DMS53 (cell line): ENCODE measurements around the gene PPP6R1.

Experiments
- DNase-seq: peaks from one replicate; lab custom pipeline; 2025; lab: John Stamatoyannopoulos, UW

Gene PPP6R1

DNA sequence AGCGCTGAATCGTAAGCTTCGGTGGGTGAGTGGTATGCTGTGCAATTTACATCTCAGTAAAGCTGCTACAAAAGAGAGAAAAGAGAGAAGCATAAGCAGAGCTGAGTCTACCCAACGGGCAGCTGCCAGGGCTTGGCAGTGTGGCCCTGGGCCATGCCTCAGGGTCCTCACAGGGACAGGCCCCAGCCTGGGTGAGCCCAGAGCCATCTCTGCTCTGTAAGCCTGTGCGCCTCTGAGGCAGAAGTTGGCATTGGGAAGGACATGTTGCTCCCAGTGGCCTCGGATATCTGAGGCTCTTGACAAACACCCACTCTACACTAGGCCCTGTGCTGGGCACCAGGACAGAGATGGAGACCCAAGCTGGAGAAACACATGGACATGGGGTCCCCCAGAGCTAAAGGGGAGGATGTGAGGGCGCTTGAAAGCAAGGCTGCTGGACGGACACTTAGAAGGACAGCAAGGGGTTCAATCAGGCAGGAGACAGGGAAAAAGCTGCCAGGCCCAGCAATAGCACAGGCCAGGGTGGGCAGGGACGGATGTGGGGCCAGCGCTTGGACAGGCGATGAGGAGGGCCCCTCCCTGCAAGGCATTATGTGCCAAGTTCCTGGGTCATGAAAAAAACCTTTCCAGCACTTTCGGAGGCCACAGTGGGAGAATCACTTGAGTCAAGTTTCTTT is 14.7 kb downstream of the PPP6R1 start:
- no peak for DNase-seq

DNA sequence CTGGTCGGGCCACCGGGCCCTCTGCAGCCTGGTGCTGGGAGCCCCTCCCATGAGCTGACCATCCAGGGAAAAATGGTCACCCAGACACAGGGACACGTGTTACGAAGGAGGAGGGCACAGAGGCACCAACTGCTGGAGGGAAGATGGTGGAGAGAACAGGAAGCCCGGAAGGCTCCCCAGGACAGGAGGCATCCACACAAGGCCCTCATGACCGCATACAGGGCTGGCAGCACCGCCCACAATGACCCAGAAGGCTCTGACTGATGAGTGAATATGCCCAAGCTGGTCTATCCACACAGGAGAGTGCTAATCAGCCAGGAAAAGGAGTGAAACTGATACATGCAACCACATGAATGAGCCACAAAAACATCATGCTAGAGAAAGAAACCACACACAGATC is 16.3 kb downstream of the PPP6R1 start:
- no peak for DNase-seq

DNA sequence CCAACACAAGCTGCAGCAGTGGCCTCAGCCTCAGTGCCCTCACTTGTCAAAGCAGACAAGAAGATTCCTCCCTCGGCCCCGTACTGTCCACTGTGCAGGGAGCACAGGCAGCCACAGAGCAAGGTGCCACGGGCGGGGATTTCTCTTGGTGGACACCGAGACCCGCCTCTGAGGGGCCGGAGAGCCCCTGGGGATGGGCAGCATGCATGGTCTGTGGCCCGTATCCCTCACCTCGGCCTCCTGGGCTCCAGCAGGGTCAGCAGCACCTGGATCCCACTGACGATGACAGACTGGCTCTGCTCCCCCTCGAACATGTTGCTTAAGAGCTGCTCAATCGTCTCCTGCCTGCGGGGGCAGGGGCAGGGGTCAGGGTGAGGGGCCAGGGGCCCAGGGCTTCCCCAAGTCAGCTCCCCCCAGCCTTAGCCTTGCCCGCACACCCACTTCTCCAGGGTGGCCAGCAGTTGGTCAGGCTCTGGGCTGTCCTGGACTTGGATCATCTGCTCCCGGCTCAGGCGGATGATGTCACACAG is 16.8 kb downstream of the PPP6R1 start:
- DNase-seq, result no peak

DNA sequence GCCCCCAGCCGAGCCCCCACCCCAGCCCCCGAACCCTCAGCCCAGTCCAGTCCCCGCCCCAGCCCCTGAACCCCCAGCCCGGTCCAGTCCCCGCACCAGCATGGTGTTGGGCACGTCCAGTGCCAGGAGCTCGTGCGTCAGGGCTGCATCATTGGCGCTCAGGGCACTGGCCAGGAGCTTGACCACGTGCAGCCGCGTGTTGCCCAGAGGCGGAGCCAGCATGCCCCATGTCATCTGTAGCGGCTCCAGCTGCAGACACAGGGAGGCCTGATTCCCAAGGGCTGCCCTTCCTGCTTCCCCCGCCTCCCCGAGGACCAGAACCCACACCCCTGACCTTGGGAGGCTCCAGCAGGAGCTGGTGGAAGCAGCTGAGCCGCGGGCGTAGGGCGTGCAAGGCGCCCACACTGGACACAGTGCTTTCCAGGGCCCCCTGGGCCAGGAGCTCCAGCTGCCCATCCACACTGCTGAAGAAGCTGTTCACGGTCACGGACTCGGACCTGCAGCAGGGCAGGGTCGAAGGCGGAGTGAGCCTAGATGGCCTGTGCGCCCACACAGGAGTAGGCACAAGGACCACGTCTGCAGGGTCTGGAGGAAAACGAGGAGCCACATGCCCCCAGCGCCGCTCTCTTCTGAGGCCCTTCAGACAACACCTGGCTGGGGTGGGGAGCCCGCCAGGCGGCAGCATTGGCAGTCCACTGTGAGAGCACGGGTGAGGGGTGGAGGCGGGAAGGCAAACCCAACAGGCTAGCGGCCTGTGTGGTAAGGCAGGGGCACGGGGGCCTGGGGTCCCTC is 17.5 kb downstream of the PPP6R1 start:
- DNase-seq, result no peak

DNA sequence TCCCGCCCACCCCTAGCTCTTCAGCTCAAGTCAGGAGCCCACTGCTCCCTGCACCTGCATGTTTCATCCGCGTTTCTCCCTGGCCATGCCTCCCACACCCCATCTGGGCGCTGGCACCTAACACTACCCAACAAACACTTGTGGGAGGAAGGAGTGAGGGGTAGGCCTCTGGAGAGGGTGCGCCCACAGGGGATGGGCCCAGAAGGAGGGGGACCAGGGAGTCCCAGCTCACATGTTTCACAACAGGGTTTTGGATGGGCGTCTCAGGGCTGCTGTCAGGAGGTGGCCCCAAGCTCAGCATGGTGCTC is 18.1 kb downstream of the PPP6R1 start:
- DNase-seq, result no peak

DNA sequence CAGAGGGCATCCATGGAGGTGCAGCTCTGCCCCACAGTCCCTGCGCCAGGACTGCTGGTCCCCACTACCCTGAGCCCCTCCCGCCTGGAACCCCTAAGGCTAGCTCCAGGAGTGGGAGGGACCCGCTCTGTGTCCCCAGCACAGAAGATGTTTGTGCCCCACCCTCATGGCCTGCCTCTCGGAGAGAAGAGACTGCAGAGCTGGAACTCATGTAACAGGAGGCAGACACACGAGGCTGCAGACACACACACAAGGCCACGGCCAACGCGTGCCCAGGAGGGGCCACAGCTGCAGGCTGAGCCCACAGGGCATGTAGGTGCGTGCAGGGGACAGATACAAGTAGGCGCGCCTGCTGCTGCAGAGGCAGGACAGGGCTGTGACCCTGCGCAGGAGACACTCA is 19.8 kb downstream of the PPP6R1 start:
- no peak for DNase-seq

DNA sequence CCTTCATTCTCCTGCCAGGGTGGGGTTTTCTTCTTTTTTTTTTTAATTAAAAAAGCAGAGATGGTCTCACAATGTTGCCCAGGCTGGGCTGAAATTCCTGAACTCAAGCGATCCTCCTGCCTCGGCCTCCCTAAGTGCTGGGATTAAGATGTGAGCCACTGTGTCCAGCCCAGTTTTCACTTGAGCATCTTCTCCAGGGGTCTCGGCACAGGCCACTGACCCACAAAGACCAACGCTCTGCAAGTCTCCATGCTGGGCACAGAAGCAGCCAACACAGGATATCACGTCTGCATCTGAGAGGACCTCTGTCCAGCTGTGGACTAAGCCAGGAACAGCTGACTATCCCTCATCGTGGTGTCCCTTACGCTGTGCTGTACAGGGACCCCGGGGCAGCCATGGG is 20.8 kb downstream of the PPP6R1 start:
- DNase-seq, result no peak

DNA sequence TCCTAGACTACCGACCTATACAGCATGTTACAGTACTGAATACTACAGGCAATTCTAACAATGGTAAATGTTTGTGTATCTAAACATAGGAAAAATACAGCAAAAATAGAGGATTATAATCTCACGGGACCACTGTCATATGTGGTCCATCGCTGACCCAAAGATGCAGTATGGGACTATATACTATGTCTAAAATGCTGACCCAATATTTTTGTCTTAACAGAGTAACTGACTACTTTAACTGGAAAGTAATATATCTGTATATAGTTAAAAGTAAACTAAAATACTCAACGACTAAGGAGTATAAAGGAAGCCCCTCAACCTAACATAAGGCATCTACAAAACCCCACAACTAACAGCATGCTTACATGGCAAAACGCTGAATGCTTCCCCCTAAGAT is 25.8 kb downstream of the PPP6R1 start:
- no peak for DNase-seq

DNA sequence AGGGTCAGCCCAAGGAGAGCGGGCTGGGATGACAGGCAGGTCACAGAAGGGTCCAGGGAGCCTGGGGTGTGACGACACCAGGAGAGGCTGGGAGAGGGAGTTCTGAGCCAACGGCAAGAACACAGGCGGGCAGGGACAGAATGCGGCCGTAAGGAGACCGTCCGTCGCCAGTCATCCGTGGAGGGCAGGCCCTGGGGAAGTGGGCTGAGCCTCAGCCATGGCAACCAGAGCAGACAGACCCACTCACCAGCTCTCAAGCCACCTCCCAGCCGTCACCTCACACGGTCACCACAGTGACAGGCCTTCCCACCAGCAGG is 26.6 kb downstream of the PPP6R1 start:
- DNase-seq, result no peak

DNA sequence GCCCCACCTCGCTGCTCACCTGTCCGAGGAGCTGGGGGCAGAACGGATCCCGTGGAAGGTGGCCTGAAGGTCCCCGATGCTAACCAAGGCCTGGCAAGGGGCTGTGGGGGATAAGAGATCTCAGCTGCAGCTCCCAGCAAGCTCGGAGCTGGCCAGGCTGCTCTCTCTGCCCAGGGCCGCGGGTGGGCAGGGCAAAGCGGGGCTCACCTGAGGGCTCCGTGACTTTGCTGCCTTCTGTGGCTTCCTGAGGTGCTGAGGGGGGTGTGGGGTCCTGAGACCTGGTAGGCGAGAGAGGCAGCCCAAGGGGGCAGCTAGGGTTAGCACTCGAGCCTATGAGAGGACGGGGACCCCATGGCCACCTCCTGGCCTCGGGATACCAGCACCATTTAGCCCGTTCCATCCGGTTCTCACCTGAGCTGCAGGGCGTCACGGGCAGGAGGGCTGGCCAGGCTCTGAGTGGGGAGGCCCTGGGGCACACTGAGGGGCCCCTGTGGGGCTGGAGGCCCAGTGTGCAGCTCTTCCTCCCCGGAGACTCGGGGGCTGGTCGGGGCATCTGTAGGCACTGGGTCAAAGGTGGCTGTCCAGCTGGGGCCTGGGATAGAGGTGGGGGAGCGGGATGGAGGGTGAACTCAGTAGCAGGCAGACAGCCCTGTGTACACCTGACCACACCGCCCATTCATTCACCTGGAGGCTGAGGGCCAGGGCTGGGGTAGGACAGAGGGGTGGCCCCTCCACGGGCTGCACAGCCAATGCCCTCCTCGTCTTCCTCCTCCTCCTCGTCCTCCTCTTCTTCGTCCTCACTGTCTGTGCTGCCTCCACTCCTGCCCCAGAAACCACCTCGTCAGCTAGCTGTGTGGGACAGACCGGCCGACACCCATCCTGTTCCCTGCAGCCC is 27.2 kb downstream of the PPP6R1 start:
- no peak for DNase-seq

DNA sequence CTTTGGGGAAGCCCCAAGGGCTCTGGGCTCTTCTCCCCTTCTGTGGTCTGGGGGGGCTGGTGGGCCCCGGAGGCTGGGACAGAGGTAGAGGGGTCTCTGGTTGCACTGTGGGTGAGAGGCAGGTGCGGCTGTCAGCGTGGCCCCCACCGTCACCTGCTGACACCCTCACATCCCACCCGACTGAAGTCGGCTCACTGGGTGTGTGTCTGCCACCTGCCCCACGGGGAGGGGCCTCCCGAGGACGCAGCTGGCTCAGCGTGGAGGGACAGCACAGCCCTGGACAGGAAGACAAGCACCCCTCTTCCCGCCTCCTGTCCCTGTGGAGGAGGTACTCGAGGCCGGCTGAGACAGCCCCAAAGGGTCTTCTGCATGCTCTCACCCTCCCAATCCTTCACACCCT is 28.0 kb downstream of the PPP6R1 start:
- DNase-seq, result no peak

DNA sequence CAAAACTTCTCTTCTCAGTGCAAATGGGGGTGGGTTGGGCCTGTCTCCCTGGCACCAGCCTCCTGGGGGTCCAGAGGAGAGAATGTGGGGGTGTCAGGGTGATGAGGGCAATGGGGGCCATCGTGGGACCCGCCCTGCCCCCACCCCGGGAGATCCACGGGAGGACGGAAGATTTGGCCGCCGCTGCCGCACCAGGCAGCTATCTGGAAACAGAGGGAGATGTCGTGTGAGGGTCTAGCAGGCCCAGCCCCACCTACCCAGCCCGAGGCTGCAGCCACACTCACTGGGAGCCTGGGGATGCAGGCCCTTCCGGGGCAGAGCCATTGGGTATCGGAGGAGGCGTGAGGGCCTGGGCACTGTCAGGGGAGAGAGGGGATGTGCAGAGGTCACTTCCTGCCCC is 28.5 kb downstream of the PPP6R1 start:
- no peak for DNase-seq

DNA sequence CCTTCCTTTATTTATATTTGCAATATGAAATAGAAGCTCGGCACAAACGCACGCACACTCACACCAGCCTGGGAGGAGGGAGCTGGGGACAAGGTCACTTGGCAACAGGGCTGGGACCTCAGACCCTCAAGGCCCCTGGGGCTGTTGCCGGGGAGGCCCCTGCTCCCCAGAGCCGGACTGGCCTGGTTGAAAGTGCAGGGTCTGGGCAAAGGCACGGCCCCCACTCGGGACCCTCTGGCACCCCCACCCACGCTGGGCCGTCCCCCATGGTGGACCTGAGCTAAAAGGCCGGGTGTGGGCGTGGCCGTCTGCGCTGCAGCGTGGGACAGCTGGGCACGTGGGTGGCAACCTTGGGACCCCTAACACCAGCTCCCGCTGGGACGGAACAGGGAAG is 29.0 kb downstream of the PPP6R1 start:
- DNase-seq, result no peak

DNA sequence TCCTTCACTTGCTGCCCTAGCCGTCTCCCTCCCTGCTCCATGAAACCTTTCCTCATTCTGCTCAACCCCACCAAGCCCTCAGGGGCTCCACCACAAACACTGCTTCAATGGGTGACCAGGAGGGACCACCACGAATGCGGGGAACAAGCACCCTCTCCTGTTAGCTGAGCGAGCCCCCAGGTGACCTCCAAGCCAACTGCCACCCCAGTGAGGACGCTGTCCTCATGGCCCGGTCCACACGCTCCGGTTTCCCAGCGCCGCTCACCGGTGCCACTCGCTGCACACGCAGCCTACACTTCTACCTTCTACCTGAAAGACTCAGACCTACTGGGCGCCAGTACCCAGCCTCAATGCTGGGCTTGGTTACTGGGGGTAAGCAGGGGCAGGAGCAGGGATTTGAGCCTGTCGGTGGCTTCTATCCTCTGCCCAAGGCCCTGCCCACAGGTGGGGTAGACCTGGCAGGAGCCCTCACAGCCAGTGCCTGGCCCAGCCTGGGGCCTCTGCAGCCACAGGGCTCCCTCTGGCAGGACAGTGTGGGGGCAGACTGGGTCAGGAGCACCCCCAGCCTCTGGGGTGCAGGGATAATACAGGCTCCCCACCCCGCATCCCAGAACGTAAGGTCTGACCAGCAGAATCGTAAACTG is 29.6 kb downstream of the PPP6R1 start:
- DNase-seq, result no peak

DNA sequence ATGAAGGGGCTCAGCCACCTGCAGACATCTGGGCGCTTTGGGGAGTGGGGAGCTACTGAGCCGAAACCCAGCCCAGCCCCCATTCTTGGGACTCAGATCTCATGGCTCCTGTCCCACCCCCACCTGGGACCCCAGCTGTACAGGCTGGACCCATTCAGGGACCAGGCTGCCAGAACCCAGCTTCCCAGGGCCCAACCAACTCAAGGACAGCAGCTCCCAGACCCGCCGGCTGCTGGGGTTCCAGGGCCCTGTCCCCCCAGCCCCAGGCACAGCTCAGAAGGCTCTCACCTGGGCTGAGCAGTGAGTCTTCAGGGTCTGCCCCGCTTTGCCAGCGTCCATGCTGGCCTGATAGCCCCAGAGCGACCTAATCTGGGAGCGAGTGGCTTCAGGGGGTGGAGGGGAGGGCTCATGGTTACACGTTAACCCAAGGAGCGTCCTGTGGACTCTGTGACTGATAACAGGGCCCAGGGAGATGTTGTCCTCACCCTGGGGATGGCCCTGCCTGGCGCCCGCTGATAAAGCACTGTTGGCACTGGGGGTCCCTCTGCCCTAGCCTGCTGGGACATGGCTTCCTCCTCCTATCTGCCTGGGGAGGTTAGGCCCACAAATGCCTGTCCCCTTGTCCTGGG is 30.3 kb downstream of the PPP6R1 start, which contains the start of gene TMEM86B:
Gene TMEM86B, minus strand, starts transcription at position 361 of the 629 bp plus-strand sequence. Its CDS starts 22 bp downstream, at position 339.
- DNase-seq, result no peak

DNA sequence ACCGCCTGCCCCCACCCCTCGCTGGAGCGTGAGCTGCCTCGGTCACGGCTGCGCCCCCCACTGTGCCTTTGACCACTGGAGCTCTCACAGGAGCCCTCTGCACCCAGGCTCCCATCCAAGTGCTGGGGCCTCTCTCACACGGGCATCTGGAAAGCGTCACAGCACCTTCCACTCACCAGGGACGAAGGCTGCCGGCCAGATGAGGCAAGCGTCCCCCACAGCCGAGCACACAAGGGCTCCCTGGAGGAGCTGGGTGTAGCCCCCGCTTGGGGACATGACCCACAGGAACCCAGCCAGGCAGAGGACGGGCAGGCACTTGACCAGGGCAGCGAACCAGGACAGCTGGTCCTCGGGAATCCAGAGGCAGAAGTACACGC is 30.8 kb downstream of the PPP6R1 start:
- DNase-seq, result no peak

DNA sequence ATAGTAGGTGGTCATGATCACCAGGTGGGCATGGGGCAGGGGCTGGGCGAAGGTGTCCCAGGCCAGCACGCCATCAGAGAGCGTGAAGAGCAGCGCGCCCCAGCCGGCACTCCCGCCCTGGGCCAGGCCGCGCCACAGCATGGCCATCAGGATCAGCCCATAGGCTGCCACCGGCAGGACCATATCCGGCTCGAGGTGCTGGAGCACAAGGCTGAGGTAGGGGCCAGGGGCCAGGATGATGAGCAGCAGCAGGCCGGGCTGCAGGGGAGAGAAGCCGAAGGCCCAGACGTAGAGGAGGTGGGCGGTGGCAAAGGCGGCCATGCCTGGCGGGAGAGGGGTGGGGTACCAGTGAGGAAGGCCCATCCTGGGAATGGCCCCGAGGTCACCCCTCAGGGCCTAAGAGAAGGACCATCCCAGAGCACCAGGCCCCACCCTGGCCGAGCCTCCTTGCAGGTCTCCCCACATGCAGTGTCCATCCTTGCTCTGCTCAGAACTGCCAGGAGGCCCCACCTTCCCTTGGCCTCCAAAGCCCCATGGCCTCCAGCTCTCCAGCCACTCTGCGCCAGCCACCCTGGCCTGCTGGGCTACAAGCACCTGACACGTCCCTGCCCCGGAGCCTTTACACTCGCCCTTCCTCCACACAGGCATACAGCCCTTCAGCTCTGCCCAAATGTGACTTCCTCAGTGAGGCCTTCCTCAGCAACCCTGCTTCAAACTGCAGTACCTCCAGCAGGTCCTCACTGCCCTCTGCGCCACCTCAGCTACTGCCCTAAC is 31.4 kb downstream of the PPP6R1 start:
- DNase-seq, result no peak

DNA sequence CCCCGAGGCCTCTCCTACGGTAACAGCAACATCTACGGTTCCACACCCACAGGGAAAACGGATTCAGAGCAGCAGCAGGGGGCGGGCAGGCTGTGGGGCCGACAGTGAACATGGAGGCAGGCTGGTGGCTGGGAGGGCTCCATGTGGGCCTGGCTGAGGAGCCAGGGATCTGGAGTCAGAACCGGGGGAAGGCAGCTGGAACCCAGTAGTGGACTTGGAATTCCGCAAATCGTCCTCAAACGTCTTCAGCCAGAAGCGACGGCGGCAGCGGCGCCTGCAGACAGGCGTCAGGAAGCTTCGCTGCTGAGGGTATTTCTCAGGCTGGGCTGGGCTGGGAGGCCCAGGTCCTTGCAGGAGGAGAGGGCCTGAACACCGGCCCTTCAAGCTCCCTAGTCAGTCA is 32.0 kb downstream of the PPP6R1 start:
- no peak for DNase-seq

DNA sequence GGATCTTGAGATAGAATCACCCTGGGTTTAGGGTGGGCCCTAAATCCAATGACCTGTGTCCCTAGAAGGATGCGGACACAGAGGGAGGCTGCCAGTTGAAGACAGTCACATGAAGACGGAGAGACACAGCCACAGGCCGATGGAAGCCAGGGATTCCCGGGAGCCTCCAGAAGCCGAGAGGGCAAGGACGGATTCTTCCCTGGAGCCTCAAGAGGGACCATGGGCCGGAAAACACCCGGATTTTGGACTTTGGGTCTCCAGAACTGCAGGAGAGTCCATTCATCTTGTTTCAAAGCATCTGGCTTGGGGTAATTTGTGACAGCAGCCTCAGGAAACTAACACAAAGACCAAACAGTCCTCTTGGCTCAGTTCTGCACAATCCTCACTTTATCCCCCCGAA is 32.5 kb downstream of the PPP6R1 start:
- DNase-seq, result no peak

DNA sequence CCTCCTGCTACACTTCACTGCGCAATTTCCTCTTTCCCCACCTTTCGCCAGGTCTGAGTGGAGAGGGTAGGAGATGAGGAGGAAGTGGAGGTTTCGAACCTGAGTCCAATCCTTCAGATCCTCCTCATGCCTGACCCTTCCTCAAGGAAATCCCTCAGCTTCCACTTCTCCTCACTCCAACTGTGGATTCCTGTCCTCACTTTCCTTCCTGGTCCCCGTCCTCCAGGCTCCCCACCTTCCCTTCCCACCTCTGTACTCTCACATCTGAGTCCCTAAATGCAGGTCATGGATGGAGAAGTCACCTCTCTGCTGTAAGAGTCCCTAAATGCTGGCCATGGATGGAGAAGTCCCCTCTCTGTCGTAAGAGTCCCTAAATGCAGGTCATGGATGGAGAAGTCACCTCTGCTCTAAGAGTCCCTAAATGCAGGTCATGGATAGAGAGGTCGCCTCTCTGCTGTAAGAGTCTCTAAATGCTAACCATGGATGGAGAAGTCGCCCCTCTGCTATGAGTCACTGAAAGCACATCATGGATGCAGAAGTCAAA is 33.3 kb downstream of the PPP6R1 start:
- no peak for DNase-seq
